ENCODE measurements around the gene SLC22A8. TPM values are rescaled to one million over a fixed set of nuclear protein-coding genes. Genes with fewer than 3 reads are reported as not detected.

The SLC22A8 gene
- total RNA-seq, 1 donor from 2014 or later, result not detected

- Histone ChIP-seq H3K27me3 (peaks cover 8% of the 10 kb centered on the region), H3K4me1 (no peaks in the 10 kb centered on the region), H3K36me3 (no peaks in the 10 kb centered on the region), H3K9me3 (no peaks in the 10 kb centered on the region), H3K4me3 (no peak overlapping the region), H3K27ac (no peak overlapping the region)
- ATAC-seq (peak; percentile 4), DNase-seq (no peak)
- intact Hi-C loops (cut with DNase I), result no loop called here
- TF ChIP-seq, protein P1, sequence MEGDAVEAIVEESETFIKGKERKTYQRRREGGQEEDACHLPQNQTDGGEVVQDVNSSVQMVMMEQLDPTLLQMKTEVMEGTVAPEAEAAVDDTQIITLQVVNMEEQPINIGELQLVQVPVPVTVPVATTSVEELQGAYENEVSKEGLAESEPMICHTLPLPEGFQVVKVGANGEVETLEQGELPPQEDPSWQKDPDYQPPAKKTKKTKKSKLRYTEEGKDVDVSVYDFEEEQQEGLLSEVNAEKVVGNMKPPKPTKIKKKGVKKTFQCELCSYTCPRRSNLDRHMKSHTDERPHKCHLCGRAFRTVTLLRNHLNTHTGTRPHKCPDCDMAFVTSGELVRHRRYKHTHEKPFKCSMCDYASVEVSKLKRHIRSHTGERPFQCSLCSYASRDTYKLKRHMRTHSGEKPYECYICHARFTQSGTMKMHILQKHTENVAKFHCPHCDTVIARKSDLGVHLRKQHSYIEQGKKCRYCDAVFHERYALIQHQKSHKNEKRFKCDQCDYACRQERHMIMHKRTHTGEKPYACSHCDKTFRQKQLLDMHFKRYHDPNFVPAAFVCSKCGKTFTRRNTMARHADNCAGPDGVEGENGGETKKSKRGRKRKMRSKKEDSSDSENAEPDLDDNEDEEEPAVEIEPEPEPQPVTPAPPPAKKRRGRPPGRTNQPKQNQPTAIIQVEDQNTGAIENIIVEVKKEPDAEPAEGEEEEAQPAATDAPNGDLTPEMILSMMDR (IDR thresholded peaks at IDR 0.05), result no peak
These were observed 1.1 kb downstream of the SLC22A8 start for GRCh38 chr11:63014408-63015055.

- TF ChIP-seq, protein P1 (IDR thresholded peaks at IDR 0.05), result no peak
- Histone ChIP-seq H3K27me3 (peaks cover 8% of the 10 kb centered on the region), H3K27ac (no peak overlapping the region), H3K36me3 (no peaks in the 10 kb centered on the region), H3K9me3 (no peaks in the 10 kb centered on the region), H3K4me1 (no peaks in the 10 kb centered on the region), H3K4me3 (no peak overlapping the region)
- DNase-seq (no peak), ATAC-seq (no peak)
- intact Hi-C loops (cut with DNase I), result no loop called here
These were observed 2.8 kb downstream of the SLC22A8 start for GRCh38 chr11:63012839-63013238.

DNA sequence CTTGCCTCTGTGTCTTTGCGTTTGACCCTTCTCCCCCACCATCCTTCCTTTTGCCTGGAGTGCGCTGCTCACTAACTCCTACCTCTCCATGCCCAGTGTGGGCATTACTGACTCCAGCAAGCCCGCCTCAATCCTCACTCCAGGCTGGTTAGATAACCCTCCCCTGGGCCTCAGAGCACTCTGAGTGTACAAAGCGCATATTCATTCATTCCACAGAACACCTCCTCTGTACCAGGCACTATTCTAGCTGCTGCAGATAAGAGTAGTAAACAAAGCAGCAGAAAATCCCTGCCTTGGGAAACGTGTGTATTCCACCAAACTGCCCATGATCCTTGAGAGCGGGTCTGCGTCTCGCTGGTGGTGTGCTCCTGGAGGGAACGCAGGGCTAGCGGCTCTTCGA is 3.2 kb downstream of the SLC22A8 start:
- no peaks in the 10 kb centered on the region for H3K9me3 ChIP-seq
- H3K27ac ChIP-seq, result no peak overlapping the region
- no peak overlapping the region for H3K4me3 ChIP-seq
- peaks cover 6% of the 10 kb centered on the region for H3K27me3 ChIP-seq
- no peaks in the 10 kb centered on the region for H3K36me3 ChIP-seq
- DNase-seq, result no peak
- no peaks in the 10 kb centered on the region for H3K4me1 ChIP-seq
- intact Hi-C loops (cut with DNase I), result no loop called here
- ATAC-seq, result no peak
- TF ChIP-seq, protein P1 (IDR thresholded peaks at IDR 0.05), result no peak

GRCh38 chr11:63010934-63011439 is 4.7 kb downstream of the SLC22A8 start:
- Histone ChIP-seq H3K27ac (no peak overlapping the region), H3K4me1 (no peaks in the 10 kb centered on the region), H3K36me3 (no peaks in the 10 kb centered on the region), H3K4me3 (no peak overlapping the region), H3K9me3 (no peaks in the 10 kb centered on the region), H3K27me3 (peaks cover 2% of the 10 kb centered on the region)
- intact Hi-C loops (cut with DNase I), result no loop called here
- ATAC-seq (no peak), DNase-seq (no peak)
- TF ChIP-seq, protein P1 (IDR thresholded peaks at IDR 0.05), result no peak

GRCh38 chr11:63007920-63008319 is 7.7 kb downstream of the SLC22A8 start:
- Histone ChIP-seq H3K9me3 (no peaks in the 10 kb centered on the region), H3K36me3 (no peaks in the 10 kb centered on the region), H3K4me3 (no peak overlapping the region), H3K27me3 (no peaks in the 10 kb centered on the region), H3K27ac (no peak overlapping the region), H3K4me1 (no peaks in the 10 kb centered on the region)
- DNase-seq, result no peak
- ATAC-seq, result no peak
- intact Hi-C loops (cut with DNase I), result no loop called here
- TF ChIP-seq, protein P1 (IDR thresholded peaks at IDR 0.05), result no peak
